ENCODE data around the gene MYO5B.

GRCh38 chr18:50111398-50111797, 83.5 kb downstream of the MYO5B start:
- TF ChIP-seq CTCF (conservative IDR thresholded peaks at IDR 0.05 in 1 of 2, IDR thresholded peaks at IDR 0.05 in 1 of 2; ENCODE audit: extremely low read depth in 1 of 2, insufficient read depth in 1 of 2, low read depth in 1 of 2, low read length in 2 of 2) (peak; percentile 30 to 50), EZH2 (IDR thresholded peaks at IDR 0.05; ENCODE audit: borderline replicate concordance, low read length) (no peak)

Data from mammary epithelial cell (primary cell).